Sigmoid colon (tissue), 4 donors: ENCODE results near the gene LRRC2.

ENCODE experiments used
- EP300 ChIP-seq, 4 donors: sonication (generic); formaldehyde crosslinking; IDR thresholded peaks; one replicate each; pipeline ENCODE4 v1.6.1; 2017; ENCODE audit warnings: antibody characterized with exemption in 4 of 4
- POLR2A ChIP-seq, 2 donors: fragments of 450-650 bp; IDR thresholded peaks; one replicate each; pipeline ENCODE4 v1.6.1; 2016; ENCODE audit warnings: antibody characterized with exemption in 2 of 2, mild to moderate bottlenecking in 2 of 2, moderate library complexity in 2 of 2
- POLR2AphosphoS5 ChIP-seq, 4 donors: sonication (generic); formaldehyde crosslinking; IDR thresholded peaks; one replicate each; pipeline ENCODE4 v1.6.1; 2017; ENCODE audit warnings: antibody characterized with exemption in 4 of 4
- TF ChIP-seq, protein P1 (sequence below), 4 experiments: fragments of 450-650 bp in 3 of 4; fragments of 200-600 bp in 1 of 4; IDR thresholded peaks; one replicate each; pipeline ENCODE4 v1.5.1; 2016 to 2019; ENCODE audit warnings: antibody characterized with exemption in 4 of 4, mild to moderate bottlenecking in 3 of 4, moderate library complexity in 2 of 4

DNA sequence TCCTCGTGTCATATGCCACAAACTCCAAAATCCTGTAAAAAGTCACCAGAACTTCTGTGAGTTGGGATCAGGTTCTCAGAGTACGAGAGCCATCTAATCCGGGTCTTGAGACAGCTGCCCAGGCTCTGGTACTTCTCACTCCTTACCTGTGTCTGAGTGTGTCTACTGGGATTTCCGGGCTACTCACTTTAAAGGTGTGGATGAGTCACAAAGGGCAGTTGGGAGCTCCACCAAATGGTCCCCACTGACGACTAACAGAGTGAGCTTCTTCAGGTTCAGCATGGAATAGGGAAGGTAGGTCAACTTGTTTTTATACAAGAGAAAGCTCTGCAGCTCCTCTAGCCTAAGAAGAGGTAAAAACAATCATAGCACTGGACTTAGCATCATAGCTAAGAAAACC lies 38.9 kb downstream of the LRRC2 start:
- TF ChIP-seq POLR2AphosphoS5 (IDR thresholded peaks at IDR 0.05) (no peak), EP300 (IDR thresholded peaks at IDR 0.05) (no peak), POLR2A (IDR thresholded peaks at IDR 0.05) (no peak)
- TF ChIP-seq, protein P1, sequence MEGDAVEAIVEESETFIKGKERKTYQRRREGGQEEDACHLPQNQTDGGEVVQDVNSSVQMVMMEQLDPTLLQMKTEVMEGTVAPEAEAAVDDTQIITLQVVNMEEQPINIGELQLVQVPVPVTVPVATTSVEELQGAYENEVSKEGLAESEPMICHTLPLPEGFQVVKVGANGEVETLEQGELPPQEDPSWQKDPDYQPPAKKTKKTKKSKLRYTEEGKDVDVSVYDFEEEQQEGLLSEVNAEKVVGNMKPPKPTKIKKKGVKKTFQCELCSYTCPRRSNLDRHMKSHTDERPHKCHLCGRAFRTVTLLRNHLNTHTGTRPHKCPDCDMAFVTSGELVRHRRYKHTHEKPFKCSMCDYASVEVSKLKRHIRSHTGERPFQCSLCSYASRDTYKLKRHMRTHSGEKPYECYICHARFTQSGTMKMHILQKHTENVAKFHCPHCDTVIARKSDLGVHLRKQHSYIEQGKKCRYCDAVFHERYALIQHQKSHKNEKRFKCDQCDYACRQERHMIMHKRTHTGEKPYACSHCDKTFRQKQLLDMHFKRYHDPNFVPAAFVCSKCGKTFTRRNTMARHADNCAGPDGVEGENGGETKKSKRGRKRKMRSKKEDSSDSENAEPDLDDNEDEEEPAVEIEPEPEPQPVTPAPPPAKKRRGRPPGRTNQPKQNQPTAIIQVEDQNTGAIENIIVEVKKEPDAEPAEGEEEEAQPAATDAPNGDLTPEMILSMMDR (IDR thresholded peaks at IDR 0.05) = no peak
